Activated naive CD8-positive, alpha-beta T cell treated with anti-CD3 and anti-CD28 coated beads for 36 hours (primary cell): ENCODE results near the gene CLMN. TPM values are rescaled to one million over a fixed set of nuclear protein-coding genes. Genes with fewer than 3 reads are reported as not detected.
A peak's percentile ranks its signal among the peaks of the same experiment; 100 is the strongest.

Experiments used
- DNase-seq: peaks from one replicate; pipeline ENCODE4 v3.0.0; 2021
- H3K27ac Mint-ChIP-seq: one replicate; pipeline ENCODE4 v1.8.0; 2022; ENCODE audit warnings: mild to moderate bottlenecking, moderate library complexity, mixed read lengths
- H3K27me3 Mint-ChIP-seq: one replicate; pipeline ENCODE4 v1.8.0; 2022; ENCODE audit warnings: mild to moderate bottlenecking, mixed read lengths
- H3K36me3 Mint-ChIP-seq: one replicate; pipeline ENCODE4 v1.8.0; 2021; ENCODE audit warnings: mild to moderate bottlenecking, mixed read lengths
- H3K4me1 Mint-ChIP-seq: one replicate; pipeline ENCODE4 v1.8.0; 2021; ENCODE audit warnings: mixed read lengths
- H3K4me3 Mint-ChIP-seq: one replicate; pipeline ENCODE4 v1.8.0; 2022; ENCODE audit warnings: mild to moderate bottlenecking, moderate library complexity, mixed read lengths
- H3K9me3 Mint-ChIP-seq: one replicate; pipeline ENCODE4 v1.8.0; 2022; ENCODE audit warnings: mixed read lengths
- total RNA-seq, 2 experiments: library from RNA; stranded (reverse); gene quantifications; one replicate each; pipeline ENCODE4 v1.2.3, GENCODE V29; 2021

CLMN gene
- total RNA-seq = under 1 TPM; 0.66 to 0.91 TPM

- DNase-seq = peak; percentile 38
- Mint-ChIP-seq H3K27ac (no peak within 1 kb of the TSS), H3K9me3 (no peaks in the 10 kb centered on the region), H3K4me3 (peak within 1 kb of the TSS; percentile 74), H3K36me3 (no peaks in the 10 kb centered on the region), H3K27me3 (peaks cover 30% of the 10 kb centered on the region), H3K4me1 (peaks cover 15% of the 10 kb centered on the region)
Measured at GRCh38 chr14:95319312-95320077, at the start of gene CLMN. Gene CLMN, minus strand, starts transcription at chr14:95319908. Its CDS starts 116 bp downstream, at chr14:95319792.

DNA sequence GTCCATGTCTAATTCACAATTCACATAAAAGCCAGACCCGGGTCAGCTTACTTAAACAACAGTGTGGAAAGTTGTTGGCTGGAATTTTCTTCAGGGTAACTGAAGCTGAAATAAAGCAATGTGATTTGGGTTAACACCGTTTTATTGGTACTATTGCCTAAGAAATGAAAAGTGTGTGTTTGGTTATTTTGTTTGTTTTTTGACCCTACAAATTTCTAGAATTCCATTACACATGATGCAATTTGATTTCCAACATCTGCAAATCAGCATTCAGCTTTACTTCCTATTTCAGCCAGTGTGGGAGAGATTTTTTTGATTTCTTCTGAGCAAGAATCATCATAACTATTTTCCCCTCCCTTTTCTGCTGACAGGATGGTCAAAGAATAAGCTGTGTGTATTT lies 45.7 kb upstream of the CLMN start:
- peaks cover 47% of the 10 kb centered on the region for H3K27me3 Mint-ChIP-seq

GRCh38 chr14:95364481-95365209 lies 44.9 kb upstream of the CLMN start:
- no peak for DNase-seq
- Mint-ChIP-seq H3K36me3 (no peaks in the 10 kb centered on the region), H3K4me1 (peaks cover 4% of the 10 kb centered on the region), H3K27me3 (peaks cover 52% of the 10 kb centered on the region), H3K9me3 (no peaks in the 10 kb centered on the region), H3K4me3 (no peak overlapping the region), H3K27ac (no peak overlapping the region)

More for the DNA sequence above, 45.7 kb upstream of the CLMN start:
- Mint-ChIP-seq H3K4me1 (peaks cover 4% of the 10 kb centered on the region), H3K27ac (no peak overlapping the region), H3K36me3 (no peaks in the 10 kb centered on the region), H3K9me3 (no peaks in the 10 kb centered on the region), H3K4me3 (no peak overlapping the region)
- no peak for DNase-seq

DNA sequence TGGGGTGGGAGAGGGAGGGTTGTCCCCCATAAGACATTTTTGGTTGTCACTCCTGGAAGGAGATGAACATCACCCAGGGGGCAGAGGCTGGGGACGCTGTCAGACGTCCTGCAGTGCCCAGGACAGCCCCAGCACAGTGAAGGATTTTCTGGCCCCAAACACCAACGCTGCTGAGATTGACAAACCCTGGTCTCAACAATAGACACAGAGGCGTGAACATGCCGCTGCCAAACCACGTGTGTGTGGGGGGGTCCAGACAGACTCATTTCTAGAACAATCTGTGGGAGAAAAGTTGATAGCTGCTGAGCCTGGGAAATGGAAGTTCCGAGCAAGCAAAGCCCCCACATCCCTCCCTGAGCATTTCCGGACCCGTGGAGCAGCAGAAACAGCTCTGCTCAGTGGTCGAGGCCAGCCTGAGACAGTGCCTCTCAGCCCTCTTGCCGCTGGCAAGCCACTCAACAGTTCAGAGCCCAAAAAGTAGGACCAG lies 43.8 kb upstream of the CLMN start:
- peaks cover 4% of the 10 kb centered on the region for H3K4me1 Mint-ChIP-seq
- no peak for DNase-seq
- H3K27me3 Mint-ChIP-seq = peaks cover 57% of the 10 kb centered on the region
- H3K27ac Mint-ChIP-seq = no peak overlapping the region
- no peaks in the 10 kb centered on the region for H3K36me3 Mint-ChIP-seq
- no peak overlapping the region for H3K4me3 Mint-ChIP-seq
- H3K9me3 Mint-ChIP-seq = no peaks in the 10 kb centered on the region

DNA sequence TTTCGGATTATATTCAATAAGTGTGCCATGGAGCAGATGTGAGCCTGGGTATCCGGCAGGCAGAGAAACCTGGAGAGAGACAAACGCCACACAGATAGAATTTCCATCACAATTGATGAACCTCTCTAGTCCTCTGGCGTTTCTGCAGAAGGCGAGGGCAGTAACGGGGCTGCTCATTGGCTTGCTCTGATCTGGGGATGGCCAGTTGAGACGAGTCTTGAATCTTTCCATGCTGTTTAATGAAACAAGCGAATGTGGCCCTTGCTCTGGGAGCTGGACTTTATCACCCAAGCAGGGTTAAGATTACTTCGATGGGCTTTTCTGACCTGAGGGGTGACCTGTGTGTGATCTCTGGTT lies 42.4 kb upstream of the CLMN start:
- Mint-ChIP-seq H3K27ac (no peak overlapping the region), H3K4me3 (no peak overlapping the region), H3K27me3 (peaks cover 57% of the 10 kb centered on the region), H3K4me1 (peaks cover 4% of the 10 kb centered on the region), H3K9me3 (no peaks in the 10 kb centered on the region), H3K36me3 (no peaks in the 10 kb centered on the region)
- no peak for DNase-seq

DNA sequence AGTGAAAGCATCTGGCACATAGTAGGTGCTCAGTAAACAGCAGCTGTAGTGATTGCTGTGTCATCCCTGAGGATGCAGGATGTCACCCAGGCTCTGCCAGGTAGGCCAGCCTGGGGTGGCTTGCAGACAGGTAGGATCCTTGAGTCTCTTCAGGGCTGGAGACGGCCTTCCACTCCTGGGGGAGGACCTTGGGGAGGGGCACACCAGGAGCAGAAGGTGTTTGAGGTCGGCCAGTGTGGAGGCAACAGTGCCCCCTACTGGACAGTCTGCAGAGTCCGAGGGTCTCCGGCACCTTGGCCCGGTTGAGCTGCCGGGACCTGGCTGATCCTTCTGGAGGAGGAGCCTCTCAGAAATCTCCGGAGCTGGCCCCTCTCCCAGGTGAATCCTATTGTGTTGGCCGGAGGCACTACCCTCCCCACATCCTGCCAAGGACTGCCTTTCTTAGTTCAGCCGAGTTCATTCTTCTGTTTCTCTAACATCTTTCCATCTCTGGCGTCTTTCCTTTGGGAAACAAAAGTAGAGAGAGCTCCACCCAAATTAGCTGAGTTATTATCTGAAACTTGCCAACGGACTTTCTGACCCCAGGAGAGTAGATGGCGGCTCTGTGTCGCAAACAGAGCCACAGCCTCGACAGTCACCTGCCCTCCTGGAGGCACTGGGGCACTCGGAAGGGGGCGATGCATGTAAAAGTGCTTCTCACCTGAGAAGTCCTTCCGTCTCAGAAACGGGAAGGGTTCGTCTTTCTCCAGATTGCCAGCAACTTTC lies 41.8 kb upstream of the CLMN start:
- DNase-seq = peak; percentile 40
- H3K27me3 Mint-ChIP-seq = peaks cover 56% of the 10 kb centered on the region
- H3K9me3 Mint-ChIP-seq = no peaks in the 10 kb centered on the region
- H3K27ac Mint-ChIP-seq = no peak overlapping the region
- H3K4me3 Mint-ChIP-seq = no peak overlapping the region
- peaks cover 4% of the 10 kb centered on the region for H3K4me1 Mint-ChIP-seq
- no peaks in the 10 kb centered on the region for H3K36me3 Mint-ChIP-seq

GRCh38 chr14:95360828-95361227 lies 41.1 kb upstream of the CLMN start:
- no peak overlapping the region for H3K4me3 Mint-ChIP-seq
- H3K36me3 Mint-ChIP-seq = no peaks in the 10 kb centered on the region

GRCh38 chr14:95359994-95360826 lies 40.5 kb upstream of the CLMN start:
- no peak overlapping the region for H3K27ac Mint-ChIP-seq
- no peaks in the 10 kb centered on the region for H3K36me3 Mint-ChIP-seq
- H3K4me1 Mint-ChIP-seq = peaks cover 4% of the 10 kb centered on the region
- peaks cover 45% of the 10 kb centered on the region for H3K27me3 Mint-ChIP-seq
- H3K9me3 Mint-ChIP-seq = no peaks in the 10 kb centered on the region
- H3K4me3 Mint-ChIP-seq = no peak overlapping the region
- DNase-seq = no peak

More at GRCh38 chr14:95360828-95361227, 41.1 kb upstream of the CLMN start:
- Mint-ChIP-seq H3K27me3 (peaks cover 51% of the 10 kb centered on the region), H3K9me3 (no peaks in the 10 kb centered on the region), H3K4me1 (peaks cover 4% of the 10 kb centered on the region), H3K27ac (no peak overlapping the region)
- DNase-seq = no peak

DNA sequence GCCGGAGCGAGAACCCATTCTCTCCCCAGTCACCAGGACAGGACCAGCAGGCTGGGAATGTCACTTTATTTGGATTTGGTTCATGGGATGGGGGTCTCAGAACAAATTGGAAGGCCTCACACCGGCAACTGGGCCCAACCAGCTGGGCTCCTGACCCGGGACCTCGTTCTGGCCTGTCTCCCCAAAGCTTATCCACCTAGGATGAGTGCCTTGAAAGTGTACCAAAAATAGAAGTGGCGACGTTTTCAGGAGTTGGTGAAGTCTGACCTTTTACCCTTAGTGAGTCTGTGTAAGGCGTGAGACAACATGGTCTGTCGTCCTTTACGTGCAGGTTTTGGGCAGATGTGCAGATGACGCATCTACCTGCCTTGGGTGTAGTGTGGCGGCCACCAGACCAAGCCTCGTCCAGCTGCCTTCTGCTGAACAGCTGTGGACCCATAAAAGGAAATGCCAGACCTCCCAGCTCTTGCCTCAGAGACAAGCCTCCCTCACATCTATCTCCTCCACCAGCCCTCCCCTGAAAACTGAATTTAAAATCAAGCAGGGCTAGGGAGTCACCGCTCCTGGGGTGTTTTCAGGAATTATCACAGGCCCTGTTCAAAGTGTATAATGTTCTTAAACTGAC lies 36.6 kb upstream of the CLMN start:
- no peak overlapping the region for H3K4me3 Mint-ChIP-seq
- H3K4me1 Mint-ChIP-seq = no peaks in the 10 kb centered on the region
- DNase-seq = no peak
- H3K36me3 Mint-ChIP-seq = no peaks in the 10 kb centered on the region
- peaks cover 8% of the 10 kb centered on the region for H3K9me3 Mint-ChIP-seq
- no peak overlapping the region for H3K27ac Mint-ChIP-seq
- H3K27me3 Mint-ChIP-seq = peaks cover 33% of the 10 kb centered on the region

GRCh38 chr14:95355422-95355821 lies 35.7 kb upstream of the CLMN start:
- peaks cover 8% of the 10 kb centered on the region for H3K9me3 Mint-ChIP-seq
- no peak for DNase-seq
- H3K27ac Mint-ChIP-seq = no peak overlapping the region
- peaks cover 24% of the 10 kb centered on the region for H3K27me3 Mint-ChIP-seq
- H3K4me1 Mint-ChIP-seq = no peaks in the 10 kb centered on the region
- H3K36me3 Mint-ChIP-seq = no peaks in the 10 kb centered on the region
- no peak overlapping the region for H3K4me3 Mint-ChIP-seq

DNA sequence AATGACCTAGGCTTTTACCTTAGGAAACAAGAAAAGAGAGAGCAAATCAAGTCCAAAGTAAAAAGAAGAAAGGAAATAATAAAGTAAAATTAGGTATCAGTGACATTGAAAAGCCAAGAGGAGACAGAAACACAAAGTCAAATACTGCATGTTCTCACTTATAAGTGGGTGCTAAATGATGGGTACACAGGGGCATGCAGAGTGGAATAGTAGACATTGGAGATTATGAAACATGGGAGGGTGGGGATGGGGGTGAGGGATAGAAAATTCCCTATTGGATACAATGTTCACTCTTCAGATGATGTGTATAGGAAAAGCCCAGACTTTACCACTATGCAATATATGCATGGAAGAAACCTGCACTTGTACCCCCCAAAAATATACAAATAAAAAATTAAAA lies 35.1 kb upstream of the CLMN start:
- no peaks in the 10 kb centered on the region for H3K36me3 Mint-ChIP-seq
- peaks cover 8% of the 10 kb centered on the region for H3K9me3 Mint-ChIP-seq
- no peak overlapping the region for H3K27ac Mint-ChIP-seq
- peaks cover 21% of the 10 kb centered on the region for H3K27me3 Mint-ChIP-seq
- H3K4me3 Mint-ChIP-seq = no peak overlapping the region
- no peak for DNase-seq
- no peaks in the 10 kb centered on the region for H3K4me1 Mint-ChIP-seq

- Mint-ChIP-seq H3K36me3 (no peaks in the 10 kb centered on the region), H3K4me1 (no peaks in the 10 kb centered on the region), H3K27me3 (peaks cover 20% of the 10 kb centered on the region), H3K9me3 (peaks cover 8% of the 10 kb centered on the region), H3K4me3 (no peak overlapping the region), H3K27ac (no peak overlapping the region)
- no peak for DNase-seq
Measured at GRCh38 chr14:95353664-95354063, 34.0 kb upstream of the CLMN start.

DNA sequence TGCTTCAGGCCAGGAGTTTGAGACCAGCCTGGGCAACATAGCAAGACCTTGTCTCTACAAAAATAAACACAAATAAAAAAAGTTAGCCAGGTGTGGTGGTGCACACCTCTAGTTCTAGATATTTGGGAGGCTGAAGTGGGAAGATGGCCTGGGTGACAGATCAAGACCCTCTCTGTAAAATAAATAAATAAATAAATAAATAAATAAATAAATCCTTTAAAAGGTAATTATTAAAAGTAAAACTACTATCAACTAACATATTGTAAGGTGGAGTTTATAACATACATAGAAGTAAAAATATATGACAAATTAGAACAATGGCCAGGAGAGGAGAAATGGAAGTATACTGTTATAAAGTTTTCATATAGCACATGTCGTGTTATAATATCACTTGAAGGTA lies 33.3 kb upstream of the CLMN start:
- H3K9me3 Mint-ChIP-seq = peaks cover 8% of the 10 kb centered on the region
- H3K27ac Mint-ChIP-seq = no peak overlapping the region
- peaks cover 20% of the 10 kb centered on the region for H3K27me3 Mint-ChIP-seq
- H3K4me1 Mint-ChIP-seq = no peaks in the 10 kb centered on the region
- H3K36me3 Mint-ChIP-seq = no peaks in the 10 kb centered on the region
- no peak for DNase-seq
- H3K4me3 Mint-ChIP-seq = no peak overlapping the region

GRCh38 chr14:95352481-95352880 lies 32.8 kb upstream of the CLMN start:
- Mint-ChIP-seq H3K4me3 (no peak overlapping the region), H3K9me3 (peaks cover 8% of the 10 kb centered on the region), H3K27ac (no peak overlapping the region), H3K27me3 (peaks cover 20% of the 10 kb centered on the region), H3K4me1 (no peaks in the 10 kb centered on the region), H3K36me3 (no peaks in the 10 kb centered on the region)
- DNase-seq = no peak
